Body of pancreas (tissue), 4 donors: ENCODE results near the gene TRAPPC2L. TPM values are rescaled to one million over a fixed set of nuclear protein-coding genes. Genes with fewer than 3 reads are reported as not detected.
"Not testable (repeated sequence)": the region's sequence is repeated elsewhere in the genome, so short reads cannot be mapped to it uniquely, and the experiment has no call there.

Source experiments
- ATAC-seq: fragments of 150-250 bp; one replicate; pipeline ENCODE4 v1.9.1; 2016
- DNase-seq, 4 donors: peaks; one replicate each; pipeline ENCODE4 v3.0.0-alpha.2; 2019
- H3K27ac ChIP-seq, 4 donors: fragments of 200-600 bp; sonication (generic); 1 replicate in 3 of 4; 2 replicates in 1 of 4; pipeline versions ENCODE4 v1.5.1 to v1.6.1; 2016 to 2019; ENCODE audit warnings: mild to moderate bottlenecking in 1 of 4, mixed read lengths in 1 of 4, moderate library complexity in 1 of 4
- H3K27me3 ChIP-seq, 2 donors: fragments of 200-600 bp; sonication (generic); one replicate each; pipeline ENCODE4 v1.6.0; 2016; ENCODE audit warnings: mild to moderate bottlenecking in 1 of 2
- H3K36me3 ChIP-seq, 2 donors: fragments of 200-600 bp; sonication (generic); replicated peaks in 1 of 2; 2 replicates each; pipeline ENCODE4 v1.5.1; 2016; ENCODE audit warnings: low read depth in 2 of 2; ENCODE audit not compliant: insufficient read depth in 1 of 2
- H3K4me1 ChIP-seq: fragments of 200-600 bp; sonication (generic); one replicate; pipeline ENCODE4 v1.6.0; 2016
- H3K4me3 ChIP-seq, 2 donors: fragments of 200-600 bp; sonication (generic); 1 replicate in 1 of 2; 2 replicates in 1 of 2; pipeline ENCODE4 v1.5.1; 2016 to 2019
- H3K9me3 ChIP-seq, 3 donors: fragments of 200-600 bp; sonication (generic); 1 replicate in 2 of 3; 2 replicates in 1 of 3; pipeline ENCODE4 v1.5.1; 2016
- CTCF ChIP-seq, 7 experiments: fragments of 450-650 bp in 4 of 7; fragments of 200-600 bp in 3 of 7; sonication (generic) in 3 of 7; IDR thresholded peaks; one replicate each; pipeline ENCODE4 v1.5.1; 2016 to 2019; ENCODE audit warnings: antibody characterized with exemption in 7 of 7
- POLR2A ChIP-seq, 3 donors: fragments of 450-650 bp; IDR thresholded peaks; one replicate each; pipeline ENCODE4 v1.6.1; 2016; ENCODE audit warnings: antibody characterized with exemption in 3 of 3, mild to moderate bottlenecking in 2 of 3
- WGBS, 2 donors: methylation state at CpG; one replicate each; pipeline ENCODE4 v1.1.5; 2017; 5-methylcytosine and 5-hydroxymethylcytosine counted together
- intact Hi-C: fragments of 100-400 bp; cut with DNase I; formaldehyde crosslinking; loops from one replicate; pipeline ENCODE4 v1.15.1; 2023
- total RNA-seq, 2 donors: library from RNA; depleted of rRNA; stranded (reverse); fragments of >200 nt; gene quantifications; one replicate each; pipeline ENCODE4 v1.1.0, GENCODE V29; 2016

The TRAPPC2L gene
- total RNA-seq, 2 donors from 2014 or later = 7.6 to 35.5 TPM

GRCh38 chr16:88886845-88887521 is 30.1 kb downstream of the TRAPPC2L start:
- H3K4me1 ChIP-seq = no peaks in the 10 kb centered on the region
- intact Hi-C loops = no loop called here
- ATAC-seq = peak; percentile 43
- peak; percentile 44 to 63 (median 50) for DNase-seq
- no peak overlapping the region for H3K4me3 ChIP-seq
- 76 to 87% methylated on average over 14 to 28 of the region's 39 CpGs for WGBS, 2 donors
- H3K9me3 ChIP-seq = no peaks in the 10 kb centered on the region
- TF ChIP-seq CTCF (IDR thresholded peaks at IDR 0.05) = no peak
- TF ChIP-seq POLR2A (IDR thresholded peaks at IDR 0.05) = no peak
- peak overlapping the region in 1 of 4 donors; percentile 34 for H3K27ac ChIP-seq
- no peaks in the 10 kb centered on the region for H3K27me3 ChIP-seq
- H3K36me3 ChIP-seq = peaks cover 0 to 2% of the 10 kb centered on the region in 2 donors

GRCh38 chr16:88888057-88888456 is 31.1 kb downstream of the TRAPPC2L start:
- no peak overlapping the region for H3K4me3 ChIP-seq
- no peaks in the 10 kb centered on the region for H3K27me3 ChIP-seq
- no peak for DNase-seq
- no peaks in the 10 kb centered on the region for H3K4me1 ChIP-seq
- H3K9me3 ChIP-seq = no peaks in the 10 kb centered on the region
- 75 to 100% methylated on average over 2 to 11 of the region's 14 CpGs for WGBS, 2 donors
- no peak for TF ChIP-seq CTCF (IDR thresholded peaks at IDR 0.05)
- TF ChIP-seq POLR2A (IDR thresholded peaks at IDR 0.05) = no peak
- peak overlapping the region in 1 of 4 donors; percentile 34 for H3K27ac ChIP-seq
- peaks cover 0 to 2% of the 10 kb centered on the region in 2 donors for H3K36me3 ChIP-seq
- no peak for ATAC-seq
- intact Hi-C loops = no loop called here

GRCh38 chr16:88888461-88889387 is 31.8 kb downstream of the TRAPPC2L start:
- ATAC-seq (no peak), DNase-seq (no peak)
- H3K4me3 ChIP-seq = no peak overlapping the region
- no peaks in the 10 kb centered on the region for H3K4me1 ChIP-seq
- 71 to 86% methylated on average over 18 to 21 of the region's 30 CpGs for WGBS, 2 donors
- no peak overlapping the region for H3K27ac ChIP-seq
- H3K36me3 ChIP-seq = peaks cover 0 to 2% of the 10 kb centered on the region in 2 donors
- intact Hi-C loops = no loop called here
- H3K9me3 ChIP-seq = no peaks in the 10 kb centered on the region
- TF ChIP-seq POLR2A (IDR thresholded peaks at IDR 0.05) (no peak), CTCF (IDR thresholded peaks at IDR 0.05) (no peak)
- H3K27me3 ChIP-seq = no peaks in the 10 kb centered on the region

- H3K27ac ChIP-seq, intact Hi-C loops, H3K9me3 ChIP-seq, H3K4me3 ChIP-seq, H3K36me3 ChIP-seq, H3K27me3 ChIP-seq, H3K4me1 ChIP-seq, DNase-seq, ATAC-seq: not testable (repeated sequence)
- 90 to 96% methylated on average over 47 of the region's 48 CpGs for WGBS, 2 donors
Observed at GRCh38 chr16:88889702-88890352, 32.9 kb downstream of the TRAPPC2L start.

GRCh38 chr16:88891083-88891482 is 34.2 kb downstream of the TRAPPC2L start:
- 90 to 93% methylated on average over 12 to 16 of the region's 16 CpGs for WGBS, 2 donors
- DNase-seq (no peak), ATAC-seq (no peak)
- no peaks in the 10 kb centered on the region for H3K9me3 ChIP-seq
- intact Hi-C loops = no loop called here
- TF ChIP-seq POLR2A (IDR thresholded peaks at IDR 0.05) (no peak), CTCF (IDR thresholded peaks at IDR 0.05) (no peak)
- H3K27me3 ChIP-seq = no peaks in the 10 kb centered on the region
- H3K27ac ChIP-seq = no peak overlapping the region
- H3K36me3 ChIP-seq = peaks cover 0 to 2% of the 10 kb centered on the region in 2 donors
- H3K4me3 ChIP-seq = no peak overlapping the region
- H3K4me1 ChIP-seq = no peaks in the 10 kb centered on the region
